HG03097 (cell line): Measurements from ENCODE around the gene UGT1A7.

ENCODE experiments used
- ATAC-seq: cut with Tn5 transposase; IDR thresholded peaks from one replicate; pipeline ENCODE4 v1.9.1; 2021; ENCODE audit not compliant: unreplicated experiment, low FRiP score

UGT1A7 gene

DNA sequence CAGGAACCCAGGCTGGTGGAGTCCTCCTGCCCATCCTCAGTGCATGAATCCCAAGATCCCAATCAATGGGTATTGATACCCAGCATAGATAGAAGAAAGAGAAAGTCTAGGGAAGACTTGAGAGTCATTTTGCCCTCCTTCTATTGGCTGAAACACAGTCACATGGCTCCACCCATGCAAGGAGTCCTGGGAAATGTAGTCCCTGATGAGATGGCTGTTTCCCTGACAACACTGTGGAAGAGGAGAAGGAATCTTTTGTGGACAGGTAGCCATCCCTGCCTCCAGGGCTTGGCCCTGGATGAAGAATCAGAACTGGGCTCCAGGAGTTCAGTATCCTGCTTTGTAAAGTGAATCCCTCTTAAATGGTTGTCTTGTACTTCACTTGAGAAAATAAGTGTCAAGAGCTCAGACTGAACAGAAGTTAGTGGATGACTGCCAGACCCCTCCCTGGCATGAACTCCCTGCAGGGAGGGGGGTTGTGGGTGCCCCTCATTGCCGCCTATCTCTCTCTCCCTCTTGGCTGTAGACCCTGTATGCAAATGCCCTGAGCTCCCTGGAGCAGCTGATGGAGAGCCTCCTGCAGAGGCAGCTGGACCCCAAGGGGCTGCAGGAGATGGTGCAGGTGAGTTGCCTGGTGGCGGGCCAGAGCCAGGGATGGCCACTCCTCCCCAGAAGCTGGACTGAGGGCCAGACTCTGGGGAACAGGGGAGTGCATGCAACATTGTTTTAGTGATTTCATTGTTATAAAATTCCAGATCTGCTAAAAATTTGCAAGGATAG lies 132.5 kb downstream of the UGT1A7 start:
- no peak for ATAC-seq

DNA sequence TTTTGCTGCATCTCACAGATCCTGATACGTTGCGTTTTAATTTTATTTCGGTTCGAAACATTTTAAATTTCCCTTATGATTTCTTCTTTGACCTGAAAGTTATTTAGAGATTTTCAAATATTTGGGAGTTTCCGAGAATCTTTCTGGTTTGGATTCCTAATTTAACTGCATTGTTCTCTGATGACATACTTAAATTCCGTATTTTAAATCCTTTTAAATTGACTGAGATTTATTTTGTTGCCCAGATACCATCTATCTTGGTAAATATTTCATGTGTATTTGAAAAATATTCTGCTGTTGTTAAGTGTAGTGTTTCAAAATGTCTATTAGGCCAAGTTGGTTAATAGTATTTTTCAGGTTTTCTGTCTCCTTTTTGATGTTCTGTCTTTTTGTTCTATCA lies 134.2 kb downstream of the UGT1A7 start:
- ATAC-seq: no peak

DNA sequence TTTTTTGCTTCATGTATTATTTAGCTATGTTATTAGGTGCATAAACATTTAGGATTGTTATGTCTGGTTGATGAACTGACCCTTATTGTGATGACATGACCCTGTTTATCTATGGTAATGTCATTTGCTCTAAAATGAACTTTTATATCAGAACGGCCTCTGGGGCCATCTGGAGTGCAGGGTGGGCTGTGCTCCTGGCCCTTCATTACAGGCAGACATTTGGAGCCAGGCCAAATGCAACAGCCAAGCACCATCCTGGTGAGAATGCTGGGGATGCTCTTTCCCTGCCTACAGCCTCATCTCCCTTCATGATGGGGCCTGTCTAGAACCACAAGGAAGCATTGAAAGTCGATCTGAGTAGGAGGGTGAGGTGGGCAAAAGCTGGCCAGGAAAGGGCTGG lies 134.6 kb downstream of the UGT1A7 start:
- no peak for ATAC-seq

DNA sequence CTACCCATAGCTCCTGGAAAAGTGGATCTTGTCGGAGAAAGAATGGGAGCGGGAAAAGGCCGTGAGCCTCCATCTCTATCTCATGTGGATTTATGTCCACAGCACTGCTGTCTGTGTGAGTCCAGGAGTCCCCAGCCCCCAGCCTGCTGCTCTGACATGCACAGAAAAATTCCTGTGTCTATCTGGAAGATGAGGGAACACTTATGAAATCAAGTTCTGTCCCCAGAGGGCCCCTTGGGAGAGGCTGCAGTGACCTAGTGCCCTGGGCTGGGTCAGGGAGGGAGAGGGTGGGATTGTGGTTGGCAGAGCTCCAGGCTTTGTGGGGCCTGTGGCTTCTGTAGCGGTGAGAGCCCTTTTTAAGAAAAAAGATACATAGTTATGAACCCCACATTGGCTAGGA lies 135.1 kb downstream of the UGT1A7 start:
- ATAC-seq: no peak

DNA sequence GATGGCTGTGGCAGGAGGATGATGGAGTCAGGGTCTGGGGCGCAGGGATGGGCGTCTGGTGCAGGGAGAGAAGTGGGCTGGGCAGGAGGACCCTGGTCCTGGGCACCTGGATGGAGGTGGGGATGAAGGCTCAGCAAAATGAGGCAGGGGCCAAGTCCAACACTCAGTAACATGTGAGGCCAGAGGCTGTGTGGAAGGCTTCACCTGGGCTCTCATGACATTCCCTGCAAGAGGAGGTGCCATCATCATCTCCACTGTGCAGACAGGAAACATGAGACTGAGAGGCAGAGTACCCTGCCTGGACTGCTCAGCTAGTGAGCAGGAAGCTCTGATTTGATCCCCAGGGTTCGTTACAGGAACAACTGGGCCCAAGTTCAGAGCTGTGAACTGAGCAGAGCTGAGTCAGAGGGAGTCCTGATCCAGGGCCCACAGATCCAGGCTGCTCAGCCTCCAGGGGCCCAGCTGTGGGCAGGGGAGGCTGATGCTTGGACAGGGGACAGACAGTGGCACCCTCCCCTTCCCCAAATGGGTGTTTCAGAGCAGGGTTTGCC lies 135.7 kb downstream of the UGT1A7 start:
- ATAC-seq: no peak

DNA sequence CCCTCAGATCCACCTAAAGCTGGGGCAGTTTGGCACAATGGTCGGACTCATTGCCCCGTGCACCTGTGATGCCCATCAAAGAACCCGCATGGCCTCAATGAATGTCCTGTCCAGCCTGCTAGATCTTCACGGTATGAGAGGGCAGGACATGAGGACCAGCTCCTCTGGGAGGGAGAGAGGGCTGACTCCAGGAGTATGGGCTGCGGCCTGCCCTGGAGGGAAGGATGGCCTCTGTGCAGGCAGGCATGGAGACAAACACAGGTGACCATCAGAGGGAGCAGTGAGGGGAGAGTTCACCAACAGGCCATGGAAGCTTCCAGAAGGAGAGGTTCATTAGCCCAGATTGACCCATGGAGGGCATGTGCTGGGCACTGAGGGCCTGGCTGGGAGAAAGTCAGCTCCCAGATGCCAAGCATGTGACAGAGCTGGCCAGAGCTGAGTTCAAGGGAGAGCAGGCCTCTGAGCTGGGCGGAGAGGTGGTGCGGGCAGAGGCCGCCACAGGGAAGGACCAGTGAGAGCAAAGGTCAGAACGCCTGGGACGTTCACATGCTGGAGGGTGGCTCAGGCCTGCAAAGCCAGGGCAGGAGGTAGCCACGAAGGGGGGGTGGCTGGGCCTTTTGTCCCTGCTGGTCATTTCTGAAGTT lies 136.4 kb downstream of the UGT1A7 start:
- no peak for ATAC-seq

- no peak for ATAC-seq
Measured at GRCh38 chr2:233818639-233819621, 137.2 kb downstream of the UGT1A7 start.

DNA sequence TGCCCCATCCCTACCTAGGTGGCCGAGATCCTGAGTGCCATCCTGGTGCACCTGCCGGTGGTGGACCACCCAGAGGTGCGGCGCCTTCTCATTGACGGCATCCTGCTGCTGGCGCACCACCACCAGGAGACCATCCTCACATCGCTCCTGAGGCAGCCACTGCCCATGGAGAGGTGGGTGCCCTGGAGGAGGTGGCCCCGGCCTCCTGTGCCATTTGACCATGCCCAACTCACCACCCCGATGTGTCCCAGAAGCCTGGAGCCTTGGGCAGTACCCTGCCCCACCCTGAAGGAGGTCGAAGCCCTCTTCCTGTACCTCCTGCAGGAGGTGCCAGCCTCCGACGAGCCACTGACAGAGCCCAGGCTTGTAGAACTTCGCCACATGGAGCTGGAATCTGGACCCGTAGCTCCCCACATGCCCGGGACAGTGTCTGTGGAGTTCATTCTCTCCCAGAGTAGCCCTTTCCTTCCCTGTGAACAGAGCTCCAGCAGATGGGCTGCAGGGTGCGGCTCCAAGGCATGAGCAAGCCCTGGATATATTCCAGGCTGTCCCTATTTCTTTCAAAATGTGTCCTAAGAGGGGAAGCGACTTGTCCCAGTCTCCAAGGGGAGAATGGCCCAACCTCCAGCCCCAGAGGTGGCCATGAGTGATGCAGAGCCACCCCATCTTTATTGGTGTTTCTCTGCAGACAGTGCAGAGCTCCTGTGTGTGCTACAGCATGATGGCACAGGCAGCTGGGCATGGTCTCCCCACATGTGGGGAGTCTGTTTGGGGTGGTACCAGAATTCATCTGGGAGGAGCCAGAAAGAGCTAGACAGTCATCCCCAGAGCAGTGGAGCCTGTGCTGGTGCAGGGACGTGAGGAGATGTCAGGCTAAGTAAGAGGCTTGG lies 138.4 kb downstream of the UGT1A7 start:
- ATAC-seq: no peak

- ATAC-seq: no peak
Measured at GRCh38 chr2:233820774-233821105, 139.0 kb downstream of the UGT1A7 start.

DNA sequence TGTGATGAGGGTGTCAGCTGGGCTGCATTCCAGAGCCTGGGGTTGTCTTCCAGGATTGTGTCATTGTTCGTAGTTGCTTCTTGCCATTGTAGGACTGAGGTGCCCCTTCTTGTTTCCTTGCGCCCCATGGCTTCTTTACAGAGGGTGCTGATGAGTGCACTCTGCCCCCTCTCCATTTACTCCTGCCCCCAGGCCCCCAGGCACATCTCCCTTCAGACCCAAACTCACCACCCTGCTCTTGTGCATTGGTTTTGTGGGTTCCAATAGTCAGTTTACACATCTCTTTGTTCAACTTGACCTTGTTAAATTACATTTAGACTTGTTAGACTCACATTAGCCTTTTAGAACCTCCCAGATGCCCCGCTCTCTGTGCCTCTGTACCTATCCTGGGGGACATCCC lies 139.5 kb downstream of the UGT1A7 start:
- ATAC-seq: no peak

- ATAC-seq: no peak
Measured at GRCh38 chr2:233821709-233822100, 140.0 kb downstream of the UGT1A7 start.

DNA sequence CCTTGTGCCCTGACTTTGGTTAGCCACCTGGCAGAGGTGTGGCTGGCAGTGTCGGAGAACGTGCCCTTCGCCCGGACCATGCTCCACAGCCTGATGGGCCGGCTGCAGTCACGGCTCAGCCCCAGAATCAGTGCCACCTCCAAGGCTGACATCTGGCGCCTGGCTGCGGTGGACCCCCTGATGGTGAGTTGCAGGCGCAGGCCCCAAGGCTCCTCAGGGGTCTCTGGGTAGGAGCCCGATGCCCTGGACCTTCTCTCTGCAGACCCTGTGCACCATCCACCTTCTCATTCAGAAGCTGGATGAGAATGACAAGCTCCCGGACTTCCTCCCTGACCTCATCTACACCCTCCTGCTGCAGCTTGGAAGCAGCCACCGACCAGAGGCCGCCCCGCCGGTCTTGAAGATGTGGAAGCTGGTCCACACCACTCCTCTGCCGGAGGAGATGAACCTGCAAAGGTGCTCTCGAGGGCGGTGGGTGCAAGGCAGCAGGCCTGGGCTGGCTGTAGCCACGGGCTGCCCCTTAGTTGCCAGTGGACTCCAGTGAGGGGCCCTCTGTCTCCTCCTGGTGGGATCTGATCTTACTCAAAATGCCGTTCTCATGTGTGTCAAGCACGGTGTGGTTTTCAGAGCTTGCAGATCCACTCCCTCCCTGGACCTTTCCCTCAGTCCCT lies 140.5 kb downstream of the UGT1A7 start:
- ATAC-seq: no peak
